Neuronal stem cell (in vitro differentiated cells): ENCODE measurements around the gene LGR6.

Experiments used
- DNase-seq: peaks from one replicate; pipeline ENCODE4 v3.0.0-alpha.2; 2013; ENCODE audit warnings: low spot score
- H2AFZ ChIP-seq: one replicate; pipeline ENCODE4 v1.6.1; 2013; ENCODE audit warnings: mild to moderate bottlenecking, low read length, inconsistent platforms
- H2AK5ac ChIP-seq: 2 replicates; pipeline ENCODE4 v1.6.1; 2013; ENCODE audit warnings: low read depth, mild to moderate bottlenecking, inconsistent platforms, low read length, moderate library complexity, mixed read lengths
- H2BK120ac ChIP-seq: 2 replicates; pipeline ENCODE4 v1.6.1; 2013; ENCODE audit warnings: low read depth, mild to moderate bottlenecking, inconsistent platforms, low read length, moderate library complexity, mixed read lengths
- H2BK12ac ChIP-seq: one replicate; pipeline ENCODE4 v1.6.1; 2013; ENCODE audit warnings: low read length, inconsistent platforms
- H2BK15ac ChIP-seq: 2 replicates; pipeline ENCODE4 v1.6.1; 2013; ENCODE audit warnings: mild to moderate bottlenecking, low read length, inconsistent platforms, mixed read lengths
- H2BK5ac ChIP-seq: one replicate; pipeline ENCODE4 v1.6.1; 2013; ENCODE audit warnings: inconsistent platforms, mild to moderate bottlenecking, low read length, moderate library complexity
- H3K14ac ChIP-seq: one replicate; pipeline ENCODE4 v1.6.1; 2013; ENCODE audit warnings: low read length, inconsistent platforms
- H3K18ac ChIP-seq: 2 replicates; pipeline ENCODE4 v1.6.1; 2013; ENCODE audit warnings: low read length, inconsistent platforms
- H3K23ac ChIP-seq: 2 replicates; pipeline ENCODE4 v1.6.1; 2013; ENCODE audit warnings: low read depth, mild to moderate bottlenecking, mixed read lengths, low read length, inconsistent platforms; ENCODE audit not compliant: poor library complexity
- H3K27ac ChIP-seq: replicated peaks from 3 replicates; pipeline ENCODE4 v1.5.1; 2013; ENCODE audit warnings: low read length, inconsistent platforms
- H3K27me3 ChIP-seq, 3 experiments: 2 replicates each; pipeline ENCODE4 v1.6.1; 2013; ENCODE audit warnings: low read length in 3 of 3, mild to moderate bottlenecking in 2 of 3, inconsistent platforms in 1 of 3, low read depth in 1 of 3, mixed read lengths in 1 of 3, moderate library complexity in 1 of 3; ENCODE audit not compliant: control insufficient read depth in 3 of 3, insufficient read depth in 3 of 3
- H3K36me3 ChIP-seq, 2 donors: replicated peaks in 1 of 2; 2 replicates each; pipeline ENCODE4 v1.6.1; 2013; ENCODE audit warnings: low read length in 2 of 2; ENCODE audit not compliant: control insufficient read depth in 2 of 2, insufficient read depth in 2 of 2
- H3K4ac ChIP-seq: 2 replicates; pipeline ENCODE4 v1.6.1; 2013; ENCODE audit warnings: inconsistent platforms, mild to moderate bottlenecking, low read length, moderate library complexity
- H3K4me1 ChIP-seq, 2 donors: 1 replicate in 1 of 2; 2 replicates in 1 of 2; pipeline ENCODE4 v1.6.1; 2013; ENCODE audit warnings: low read length in 2 of 2, low read depth in 1 of 2; ENCODE audit not compliant: control insufficient read depth in 2 of 2, insufficient read depth in 1 of 2
- H3K4me2 ChIP-seq: one replicate; pipeline ENCODE4 v1.6.1; 2013; ENCODE audit warnings: mild to moderate bottlenecking, low read length, inconsistent platforms; ENCODE audit not compliant: insufficient read depth, poor library complexity, severe bottlenecking
- H3K4me3 ChIP-seq, 2 donors: 2 replicates each; pipeline ENCODE4 v1.5.1; 2013; ENCODE audit warnings: low read length in 2 of 2, mild to moderate bottlenecking in 2 of 2, inconsistent platforms in 1 of 2, moderate library complexity in 1 of 2
- H3K79me1 ChIP-seq: one replicate; pipeline ENCODE4 v1.6.1; 2013; ENCODE audit warnings: low read depth, mild to moderate bottlenecking, inconsistent platforms, low read length, moderate library complexity
- H3K9ac ChIP-seq: one replicate; pipeline ENCODE4 v1.6.1; 2013; ENCODE audit warnings: mild to moderate bottlenecking, low read depth, low read length, inconsistent platforms; ENCODE audit not compliant: poor library complexity
- H3K9me3 ChIP-seq, 2 donors: replicated peaks in 1 of 2; 2 replicates each; pipeline versions ENCODE3 to v1.6.1; 2013; ENCODE audit warnings: low read length in 2 of 2, mild to moderate bottlenecking in 2 of 2, inconsistent platforms in 1 of 2, low read depth in 1 of 2, mixed read lengths in 1 of 2, moderate library complexity in 1 of 2; ENCODE audit not compliant: control insufficient read depth in 2 of 2, insufficient read depth in 1 of 2
- H4K8ac ChIP-seq: one replicate; pipeline ENCODE4 v1.6.1; 2013; ENCODE audit warnings: low read depth, mild to moderate bottlenecking, inconsistent platforms, low read length, moderate library complexity
- H4K91ac ChIP-seq: one replicate; pipeline ENCODE4 v1.6.1; 2013; ENCODE audit warnings: low read length, low read depth, mild to moderate bottlenecking, inconsistent platforms; ENCODE audit not compliant: poor library complexity
- WGBS, 2 donors: extraction: QIAGEN DNeasy Blood & Tissue Kit; methylation state at CpG; one replicate each; pipeline ENCODE4 v1.1.7; 2013; ENCODE audit warnings: missing lambda C conversion rate in 2 of 2, mixed read lengths in 1 of 2; ENCODE audit not compliant: insufficient read length in 2 of 2, insufficient replicate concordance in 1 of 2; ENCODE audit errors: extremely low coverage in 2 of 2; 5-methylcytosine and 5-hydroxymethylcytosine counted together

Gene LGR6

DNA sequence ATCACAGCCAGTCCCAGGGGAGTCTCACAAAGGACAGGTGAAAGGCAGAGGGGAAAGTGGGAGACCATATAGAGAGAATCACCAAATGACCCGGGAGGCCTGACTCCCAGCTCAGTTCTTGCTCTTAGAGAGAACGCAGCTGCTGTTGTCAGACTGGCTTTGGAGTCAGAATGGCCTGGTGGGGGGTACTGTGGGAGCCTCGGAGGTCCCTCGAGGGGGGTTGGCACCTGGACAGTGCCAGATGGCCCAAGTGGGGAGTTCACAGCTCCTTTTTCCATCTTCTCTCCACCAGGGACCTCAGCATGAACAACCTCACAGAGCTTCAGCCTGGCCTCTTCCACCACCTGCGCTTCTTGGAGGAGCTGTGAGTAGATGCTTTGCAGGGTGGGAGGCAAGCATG lies 31.5 kb downstream of the LGR6 start:
- H3K18ac ChIP-seq, result no peak overlapping the region
- WGBS, 2 donors, result no CpG with 5 or more reads among the region's 5 CpGs

DNA sequence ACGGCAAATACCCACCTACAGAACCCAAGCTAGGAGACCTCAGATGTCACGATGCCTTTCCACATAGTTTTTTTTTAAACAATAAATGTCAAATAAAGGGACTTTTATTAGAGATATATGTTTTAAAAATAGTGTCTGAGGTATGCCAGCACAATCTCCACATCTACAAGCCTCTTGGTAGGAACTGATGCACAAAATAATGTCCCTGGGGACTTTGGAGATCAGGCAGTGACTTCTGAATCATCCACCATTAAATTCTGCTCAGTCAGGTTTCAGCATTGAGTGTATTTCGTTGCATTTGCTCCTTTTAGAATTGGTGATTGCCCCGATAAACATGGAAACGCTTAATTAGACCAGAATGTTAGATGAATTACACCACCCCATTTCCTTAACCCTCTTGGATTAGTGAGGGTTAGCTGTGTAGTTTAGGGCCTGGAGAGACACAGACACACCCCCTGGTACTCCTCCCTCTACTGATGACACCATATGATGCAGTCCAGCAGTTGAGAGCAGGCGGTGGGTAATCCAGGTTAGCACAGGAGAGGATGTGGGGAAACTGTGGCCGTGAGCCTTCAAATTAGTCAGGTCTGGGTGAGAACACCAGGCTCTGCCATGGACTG lies 33.6 kb downstream of the LGR6 start:
- H3K9ac ChIP-seq, result no peak overlapping the region
- no peak overlapping the region for H3K27ac ChIP-seq
- no peak overlapping the region for H4K91ac ChIP-seq
- H3K27me3 ChIP-seq, result peaks cover 0 to 60% (median 0%) of the 10 kb centered on the region in 3 experiments
- no peak overlapping the region for H3K14ac ChIP-seq
- H2AFZ ChIP-seq, result no peak overlapping the region
- H4K8ac ChIP-seq, result no peak overlapping the region
- no peaks in the 10 kb centered on the region for H3K9me3 ChIP-seq
- peaks cover 1 to 3% of the 10 kb centered on the region in 2 donors for H3K4me1 ChIP-seq
- H2BK15ac ChIP-seq, result no peak overlapping the region
- no peak overlapping the region for H2BK12ac ChIP-seq
- H3K4ac ChIP-seq, result no peak overlapping the region
- no peak overlapping the region for H2AK5ac ChIP-seq
- no peak overlapping the region for H2BK120ac ChIP-seq
- H3K23ac ChIP-seq, result no peak overlapping the region
- no peak for DNase-seq
- H2BK5ac ChIP-seq, result no peak overlapping the region
- WGBS, 2 donors, result no CpG with 5 or more reads among the region's 7 CpGs
- H3K36me3 ChIP-seq, result no peaks in the 10 kb centered on the region
- H3K4me3 ChIP-seq, result no peak overlapping the region
- H3K4me2 ChIP-seq, result no peak overlapping the region
- H3K79me1 ChIP-seq, result no peaks in the 10 kb centered on the region
- no peak overlapping the region for H3K18ac ChIP-seq

More for the DNA sequence above, 31.5 kb downstream of the LGR6 start:
- no peak overlapping the region for H4K91ac ChIP-seq
- H2AK5ac ChIP-seq, result no peak overlapping the region
- no peak overlapping the region for H2BK12ac ChIP-seq
- no peak for DNase-seq
- H3K4me1 ChIP-seq, result peaks cover 9% of the 10 kb centered on the region in 2 donors
- no peak overlapping the region for H3K23ac ChIP-seq
- H2AFZ ChIP-seq, result no peak overlapping the region
- no peaks in the 10 kb centered on the region for H3K79me1 ChIP-seq
- H3K4me2 ChIP-seq, result no peak overlapping the region
- peaks cover 0 to 46% (median 0%) of the 10 kb centered on the region in 3 experiments for H3K27me3 ChIP-seq
- no peak overlapping the region for H2BK120ac ChIP-seq
- no peak overlapping the region for H4K8ac ChIP-seq
- no peak overlapping the region for H3K9ac ChIP-seq
- H3K9me3 ChIP-seq, result no peaks in the 10 kb centered on the region
- H3K36me3 ChIP-seq, result no peaks in the 10 kb centered on the region
- H3K27ac ChIP-seq, result no peak overlapping the region
- H3K4me3 ChIP-seq, result no peak overlapping the region
- no peak overlapping the region for H3K14ac ChIP-seq
- no peak overlapping the region for H2BK5ac ChIP-seq
- H3K4ac ChIP-seq, result no peak overlapping the region
- peak overlapping the region; percentile 12 for H2BK15ac ChIP-seq

GRCh38 chr1:202227997-202228401 lies 34.4 kb downstream of the LGR6 start:
- Histone ChIP-seq H3K4ac (no peak overlapping the region), H3K79me1 (no peaks in the 10 kb centered on the region), H3K9me3 (no peaks in the 10 kb centered on the region), H2BK5ac (no peak overlapping the region), H4K8ac (no peak overlapping the region), H3K14ac (no peak overlapping the region), H3K23ac (no peak overlapping the region), H3K27ac (no peak overlapping the region), H3K9ac (no peak overlapping the region), H3K36me3 (no peaks in the 10 kb centered on the region), H3K4me1 (peaks cover 0 to 1% of the 10 kb centered on the region in 2 donors), H4K91ac (no peak overlapping the region), H3K18ac (no peak overlapping the region), H3K4me2 (no peak overlapping the region), H2BK120ac (no peak overlapping the region), H3K4me3 (no peak overlapping the region), H2BK15ac (no peak overlapping the region), H2AFZ (no peak overlapping the region), H2BK12ac (no peak overlapping the region), H2AK5ac (no peak overlapping the region), H3K27me3 (peaks cover 0 to 62% (median 0%) of the 10 kb centered on the region in 3 experiments)
- DNase-seq, result no peak
- WGBS, 2 donors, result no CpG with 5 or more reads among the region's 2 CpGs

DNA sequence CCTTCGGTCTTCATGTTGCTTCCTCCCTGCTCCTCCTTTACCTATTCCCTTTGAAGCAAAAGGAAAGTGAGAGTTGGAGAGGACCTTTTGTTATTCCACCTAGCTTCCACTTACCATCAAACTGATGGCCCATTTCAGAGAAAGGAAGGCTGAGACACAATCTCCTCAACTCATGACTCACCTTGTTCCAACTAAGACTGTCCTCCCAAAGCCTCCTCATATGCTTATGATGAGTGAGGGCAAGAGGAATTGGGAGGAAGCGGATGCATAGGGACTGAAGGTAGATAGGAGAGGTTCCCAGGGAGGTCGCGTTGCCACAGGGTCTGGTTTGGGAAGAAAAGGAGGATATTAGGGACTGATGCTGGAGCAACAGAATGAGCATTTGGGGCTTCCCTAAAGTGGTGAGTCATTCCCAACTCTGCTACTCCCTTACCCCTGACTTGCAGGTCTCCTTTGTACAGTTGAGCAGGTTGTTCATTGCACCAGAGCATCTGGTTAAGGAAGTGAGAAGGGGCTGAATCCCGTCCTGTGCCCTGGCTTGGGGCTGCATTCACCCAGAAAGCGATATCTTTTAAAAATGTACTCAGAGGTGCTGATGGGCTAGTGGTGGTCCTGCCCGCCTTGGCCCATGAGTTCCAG lies 35.0 kb downstream of the LGR6 start:
- Histone ChIP-seq H2BK12ac (no peak overlapping the region), H3K4me2 (no peak overlapping the region), H3K27me3 (peaks cover 0 to 62% (median 0%) of the 10 kb centered on the region in 3 experiments), H2BK5ac (no peak overlapping the region), H3K4ac (no peak overlapping the region), H2AFZ (no peak overlapping the region), H3K23ac (no peak overlapping the region), H3K36me3 (no peaks in the 10 kb centered on the region), H4K8ac (no peak overlapping the region), H3K79me1 (no peaks in the 10 kb centered on the region), H3K9me3 (no peaks in the 10 kb centered on the region), H3K4me3 (no peak overlapping the region), H3K27ac (no peak overlapping the region), H4K91ac (no peak overlapping the region), H2BK15ac (no peak overlapping the region), H3K4me1 (peaks cover 0 to 1% of the 10 kb centered on the region in 2 donors), H3K18ac (no peak overlapping the region), H2AK5ac (no peak overlapping the region), H3K9ac (no peak overlapping the region), H3K14ac (no peak overlapping the region), H2BK120ac (no peak overlapping the region)
- DNase-seq, result no peak
- no CpG with 5 or more reads among the region's 7 CpGs for WGBS, 2 donors
